IPS-18c (cell line): ENCODE measurements around the gene IGFBP6.

Source experiments
- H3K4me3 ChIP-seq: 2 replicates; pipeline ENCODE4 v1.7.0; 2013; ENCODE audit warnings: low read depth, mild to moderate bottlenecking, low read length, moderate library complexity; ENCODE audit not compliant: insufficient read depth
- H3K9me3 ChIP-seq: one replicate; pipeline ENCODE4 v1.6.1; 2013; ENCODE audit warnings: mild to moderate bottlenecking, low read length, moderate library complexity; ENCODE audit not compliant: control insufficient read depth, insufficient read depth

Gene IGFBP6

GRCh38 chr12:53123578-53124351 lies 26.3 kb downstream of the IGFBP6 start:
- Histone ChIP-seq H3K9me3 (no peaks in the 10 kb centered on the region), H3K4me3 (no peak overlapping the region)

GRCh38 chr12:53124352-53124723 lies 26.9 kb downstream of the IGFBP6 start:
- no peak overlapping the region for H3K4me3 ChIP-seq
- no peaks in the 10 kb centered on the region for H3K9me3 ChIP-seq

GRCh38 chr12:53127169-53127568 lies 29.7 kb downstream of the IGFBP6 start:
- H3K9me3 ChIP-seq: no peaks in the 10 kb centered on the region
- no peak overlapping the region for H3K4me3 ChIP-seq

GRCh38 chr12:53128780-53129569 lies 31.5 kb downstream of the IGFBP6 start:
- Histone ChIP-seq H3K4me3 (no peak overlapping the region), H3K9me3 (no peaks in the 10 kb centered on the region)

GRCh38 chr12:53131844-53132243 lies 34.4 kb downstream of the IGFBP6 start:
- Histone ChIP-seq H3K4me3 (no peak overlapping the region), H3K9me3 (no peaks in the 10 kb centered on the region)

- H3K9me3 ChIP-seq: peaks cover 2% of the 10 kb centered on the region
- H3K4me3 ChIP-seq: no peak overlapping the region
These were observed 36.3 kb downstream of the IGFBP6 start for GRCh38 chr12:53133722-53134121.

- H3K4me3 ChIP-seq: no peak overlapping the region
- peaks cover 4% of the 10 kb centered on the region for H3K9me3 ChIP-seq
These were observed 45.9 kb downstream of the IGFBP6 start for GRCh38 chr12:53143355-53143754.

- Histone ChIP-seq H3K9me3 (no peaks in the 10 kb centered on the region), H3K4me3 (no peak overlapping the region)
These were observed 48.2 kb downstream of the IGFBP6 start for GRCh38 chr12:53145383-53146260.

GRCh38 chr12:53147181-53147580 lies 49.7 kb downstream of the IGFBP6 start:
- no peaks in the 10 kb centered on the region for H3K9me3 ChIP-seq
- no peak overlapping the region for H3K4me3 ChIP-seq

- H3K4me3 ChIP-seq: no peak overlapping the region
- no peaks in the 10 kb centered on the region for H3K9me3 ChIP-seq
These were observed 50.2 kb downstream of the IGFBP6 start for GRCh38 chr12:53147653-53148052.

GRCh38 chr12:53151039-53151438 lies 53.6 kb downstream of the IGFBP6 start:
- H3K4me3 ChIP-seq: no peak overlapping the region
- no peaks in the 10 kb centered on the region for H3K9me3 ChIP-seq
